Natural killer cell (primary cell): ENCODE results near the gene INAFM2. TPM values are rescaled to one million over a fixed set of nuclear protein-coding genes. Genes with fewer than 3 reads are reported as not detected.

Experiments used
- ATAC-seq, 3 donors: fragments of 150-1000 bp in 2 of 3; fragments of 200-7000 bp in 1 of 3; cut with Tn5 transposase; 1 replicate in 1 of 3; 2 replicates in 2 of 3; pipeline ENCODE4 v1.10.0; 2021; ENCODE audit warnings: mild to moderate bottlenecking in 2 of 3, moderate library complexity in 2 of 3
- DNase-seq, 2 donors: peaks; one replicate each; pipeline versions ENCODE4 v3.0.0 to v3.0.0-alpha.2; 2013 to 2021; ENCODE audit warnings: mixed read lengths in 1 of 2
- H3K27ac ChIP-seq: one replicate; pipeline ENCODE4 v1.5.1; 2013; ENCODE audit warnings: mild to moderate bottlenecking, low read length
- H3K27me3 ChIP-seq: one replicate; pipeline ENCODE4 v1.6.1; 2013; ENCODE audit warnings: low read length; ENCODE audit not compliant: control insufficient read depth, insufficient read depth
- H3K36me3 ChIP-seq: one replicate; pipeline ENCODE4 v1.6.1; 2013; ENCODE audit warnings: low read length; ENCODE audit not compliant: control insufficient read depth, insufficient read depth
- H3K4me1 ChIP-seq: one replicate; pipeline ENCODE4 v1.6.1; 2013; ENCODE audit warnings: low read length; ENCODE audit not compliant: control insufficient read depth, insufficient read depth
- H3K4me3 ChIP-seq: one replicate; pipeline ENCODE4 v1.5.1; 2013; ENCODE audit warnings: low read length
- H3K9me3 ChIP-seq: one replicate; pipeline ENCODE4 v1.6.1; 2013; ENCODE audit warnings: low read length; ENCODE audit not compliant: control insufficient read depth, insufficient read depth
- H3K27ac Mint-ChIP-seq, 2 donors: one replicate each; pipeline ENCODE4 v1.8.0; 2022; ENCODE audit warnings: mild to moderate bottlenecking in 2 of 2, mixed read lengths in 2 of 2, moderate library complexity in 1 of 2
- H3K27me3 Mint-ChIP-seq, 2 donors: one replicate each; pipeline ENCODE4 v1.8.0; 2022; ENCODE audit warnings: low read depth in 2 of 2, mixed read lengths in 2 of 2
- H3K36me3 Mint-ChIP-seq: one replicate; pipeline ENCODE4 v1.8.0; 2022; ENCODE audit warnings: mixed read lengths
- H3K4me1 Mint-ChIP-seq, 2 donors: one replicate each; pipeline ENCODE4 v1.8.0; 2022; ENCODE audit warnings: mixed read lengths in 2 of 2
- H3K4me3 Mint-ChIP-seq: one replicate; pipeline ENCODE4 v1.8.0; 2022; ENCODE audit warnings: mild to moderate bottlenecking, moderate library complexity, mixed read lengths
- H3K9me3 Mint-ChIP-seq, 2 donors: one replicate each; pipeline ENCODE4 v1.8.0; 2022; ENCODE audit warnings: mixed read lengths in 2 of 2
- WGBS: methylation state at CpG from one replicate; pipeline ENCODE4 v1.1.7; 2013; ENCODE audit warnings: missing lambda C conversion rate; ENCODE audit not compliant: insufficient coverage; 5-methylcytosine and 5-hydroxymethylcytosine counted together
- intact Hi-C: fragments of 100-400 bp; cut with micrococcal nuclease; formaldehyde crosslinking; loops from one replicate; pipeline ENCODE4 v1.14.2; 2022
- total RNA-seq, 4 donors: library from RNA; stranded (reverse); fragments of 120-200 nt in 1 of 4; gene quantifications; one replicate each; pipeline versions ENCODE4 v1.2.3 to v1.2.4, GENCODE V29; 2013 to 2022
- TF ChIP-seq, protein P1 (sequence below): fragments of 200-600 bp; IDR thresholded peaks from one replicate; pipeline ENCODE4 v1.8.0; 2022; ENCODE audit warnings: antibody characterized with exemption

The INAFM2 gene
- total RNA-seq, 3 donors from 2014 or later (not counting 1 experiment from before 2014, with no cell fraction given), result 14.0 to 21.7 (median 15.1) TPM

GRCh38 chr15:40295297-40295696, 28.2 kb upstream of the INAFM2 start:
- Histone ChIP-seq H3K36me3 (peaks cover 85% of the 10 kb centered on the region), H3K4me3 (no peak overlapping the region), H3K27me3 (no peaks in the 10 kb centered on the region), H3K4me1 (no peaks in the 10 kb centered on the region), H3K27ac (no peak overlapping the region), H3K9me3 (no peaks in the 10 kb centered on the region)
- ATAC-seq (no peak), DNase-seq (no peak)
- WGBS, result 91% methylated on average over 1 of the region's 1 CpG
- intact Hi-C loops, result no loop called here
- H3K4me1 Mint-ChIP-seq, result peaks cover 7 to 15% of the 10 kb centered on the region in 2 donors
- H3K4me3 Mint-ChIP-seq, result no peak overlapping the region
- H3K36me3 Mint-ChIP-seq, result peaks cover 8% of the 10 kb centered on the region
- no peaks in the 10 kb centered on the region for H3K9me3 Mint-ChIP-seq
- H3K27ac Mint-ChIP-seq, result no peak overlapping the region
- TF ChIP-seq, protein P1, sequence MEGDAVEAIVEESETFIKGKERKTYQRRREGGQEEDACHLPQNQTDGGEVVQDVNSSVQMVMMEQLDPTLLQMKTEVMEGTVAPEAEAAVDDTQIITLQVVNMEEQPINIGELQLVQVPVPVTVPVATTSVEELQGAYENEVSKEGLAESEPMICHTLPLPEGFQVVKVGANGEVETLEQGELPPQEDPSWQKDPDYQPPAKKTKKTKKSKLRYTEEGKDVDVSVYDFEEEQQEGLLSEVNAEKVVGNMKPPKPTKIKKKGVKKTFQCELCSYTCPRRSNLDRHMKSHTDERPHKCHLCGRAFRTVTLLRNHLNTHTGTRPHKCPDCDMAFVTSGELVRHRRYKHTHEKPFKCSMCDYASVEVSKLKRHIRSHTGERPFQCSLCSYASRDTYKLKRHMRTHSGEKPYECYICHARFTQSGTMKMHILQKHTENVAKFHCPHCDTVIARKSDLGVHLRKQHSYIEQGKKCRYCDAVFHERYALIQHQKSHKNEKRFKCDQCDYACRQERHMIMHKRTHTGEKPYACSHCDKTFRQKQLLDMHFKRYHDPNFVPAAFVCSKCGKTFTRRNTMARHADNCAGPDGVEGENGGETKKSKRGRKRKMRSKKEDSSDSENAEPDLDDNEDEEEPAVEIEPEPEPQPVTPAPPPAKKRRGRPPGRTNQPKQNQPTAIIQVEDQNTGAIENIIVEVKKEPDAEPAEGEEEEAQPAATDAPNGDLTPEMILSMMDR, result no peak
- H3K27me3 Mint-ChIP-seq, result no peaks in the 10 kb centered on the region

GRCh38 chr15:40295877-40296560, 27.5 kb upstream of the INAFM2 start:
- intact Hi-C loops, result no loop called here
- WGBS, result 81% methylated on average over 11 of the region's 12 CpGs
- Histone ChIP-seq H3K27me3 (no peaks in the 10 kb centered on the region), H3K4me1 (no peaks in the 10 kb centered on the region), H3K27ac (no peak overlapping the region), H3K4me3 (no peak overlapping the region), H3K9me3 (no peaks in the 10 kb centered on the region), H3K36me3 (peaks cover 90% of the 10 kb centered on the region)
- DNase-seq (no peak), ATAC-seq (no peak)
- no peaks in the 10 kb centered on the region for H3K27me3 Mint-ChIP-seq
- no peak overlapping the region for H3K27ac Mint-ChIP-seq
- no peak overlapping the region for H3K4me3 Mint-ChIP-seq
- H3K9me3 Mint-ChIP-seq, result no peaks in the 10 kb centered on the region
- peaks cover 7 to 19% of the 10 kb centered on the region in 2 donors for H3K4me1 Mint-ChIP-seq
- TF ChIP-seq, protein P1, result no peak
- peaks cover 8% of the 10 kb centered on the region for H3K36me3 Mint-ChIP-seq

DNA sequence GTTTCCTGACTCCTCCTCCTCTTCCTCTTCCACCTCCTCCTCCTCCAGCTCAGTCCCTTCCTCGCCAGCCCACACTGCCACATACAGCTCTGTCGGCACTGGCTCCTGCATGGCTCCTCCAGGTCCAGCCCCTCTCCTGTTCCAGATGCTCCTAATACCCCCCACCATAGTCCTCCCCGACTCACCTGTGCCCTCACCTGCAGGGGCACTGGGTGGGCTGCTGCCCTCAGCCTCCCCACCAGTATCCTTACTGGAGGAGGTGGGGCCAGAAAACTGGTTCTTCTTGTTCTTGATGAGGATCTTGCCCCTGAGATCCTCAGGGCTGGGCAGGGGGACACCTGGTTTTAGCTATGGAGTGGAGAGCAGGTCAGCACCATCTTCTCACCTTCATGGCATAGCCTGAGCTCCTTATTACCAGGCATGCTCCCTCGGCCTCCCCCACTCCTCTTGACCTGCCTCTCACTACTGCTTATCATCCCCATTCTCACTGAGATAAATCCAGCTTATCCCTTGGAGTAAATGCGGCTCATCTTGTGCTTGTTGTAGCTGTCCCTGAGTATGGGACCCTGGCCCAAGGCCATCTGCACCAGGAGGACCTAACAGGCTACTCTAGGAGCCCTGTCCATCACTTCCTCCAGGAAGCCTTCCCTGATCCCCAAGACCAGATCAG, 26.8 kb upstream of the INAFM2 start:
- H3K9me3 Mint-ChIP-seq, result no peaks in the 10 kb centered on the region
- Histone ChIP-seq H3K9me3 (no peaks in the 10 kb centered on the region), H3K4me3 (no peak overlapping the region), H3K27me3 (no peaks in the 10 kb centered on the region), H3K36me3 (peaks cover 94% of the 10 kb centered on the region), H3K4me1 (no peaks in the 10 kb centered on the region), H3K27ac (no peak overlapping the region)
- H3K27ac Mint-ChIP-seq, result no peak overlapping the region
- TF ChIP-seq, protein P1, result no peak
- DNase-seq, result no peak
- H3K4me3 Mint-ChIP-seq, result no peak overlapping the region
- no peak for ATAC-seq
- intact Hi-C loops, result no loop called here
- 89% methylated on average over 5 of the region's 5 CpGs for WGBS
- peaks cover 8% of the 10 kb centered on the region for H3K36me3 Mint-ChIP-seq
- no peaks in the 10 kb centered on the region for H3K27me3 Mint-ChIP-seq
- H3K4me1 Mint-ChIP-seq, result peaks cover 7 to 19% of the 10 kb centered on the region in 2 donors
